Breast epithelium (tissue), 4 donors: ENCODE data around the gene DPP4. TPM values are rescaled to one million over a fixed set of nuclear protein-coding genes. Genes with fewer than 3 reads are reported as not detected.

Experiments used
- DNase-seq, 2 donors: peaks; one replicate each; pipeline ENCODE4 v3.0.0-alpha.2; 2019; ENCODE audit warnings: low spot score in 2 of 2
- H3K27ac ChIP-seq, 2 donors: fragments of 200-600 bp; sonication (generic) in 1 of 2; one replicate each; pipeline ENCODE4 v1.5.1; 2016 to 2019; ENCODE audit warnings: mild to moderate bottlenecking in 1 of 2
- H3K27me3 ChIP-seq, 2 donors: fragments of 200-600 bp; sonication (generic) in 1 of 2; one replicate each; pipeline versions ENCODE4 v1.5.1 to v1.6.0; 2017 to 2019; ENCODE audit warnings: control low read depth in 1 of 2, mild to moderate bottlenecking in 1 of 2
- H3K36me3 ChIP-seq: fragments of 200-600 bp; one replicate; pipeline ENCODE4 v1.5.1; 2019
- H3K4me1 ChIP-seq, 2 donors: fragments of 200-600 bp; sonication (generic); one replicate each; pipeline ENCODE4 v1.5.1; 2016 to 2019; ENCODE audit warnings: control low read depth in 1 of 2
- H3K4me3 ChIP-seq, 3 donors: fragments of 200-600 bp; sonication (generic); 1 replicate in 2 of 3; 2 replicates in 1 of 3; pipeline ENCODE4 v1.5.1; 2016 to 2019; ENCODE audit warnings: mild to moderate bottlenecking in 3 of 3, moderate library complexity in 2 of 3
- H3K9me3 ChIP-seq, 2 donors: fragments of 200-600 bp; sonication (generic) in 1 of 2; one replicate each; pipeline ENCODE4 v1.5.1; 2016 to 2019; ENCODE audit warnings: control low read depth in 1 of 2
- POLR2A ChIP-seq: fragments of 450-650 bp; IDR thresholded peaks from one replicate; pipeline ENCODE4 v1.6.1; 2016; ENCODE audit warnings: antibody characterized with exemption, mild to moderate bottlenecking, moderate library complexity
- POLR2AphosphoS5 ChIP-seq, 3 donors: sonication (generic); formaldehyde crosslinking; IDR thresholded peaks; one replicate each; pipeline ENCODE4 v1.6.1; 2017; ENCODE audit warnings: antibody characterized with exemption in 3 of 3
- intact Hi-C: fragments of 100-400 bp; cut with DNase I; formaldehyde crosslinking; loops from one replicate; pipeline ENCODE4 v1.15.1; 2023; ENCODE audit warnings: low total_unique reads
- total RNA-seq, 3 donors: library from RNA; depleted of rRNA; stranded (reverse); fragments of >200 nt; gene quantifications; one replicate each; pipeline ENCODE4 v1.1.0, GENCODE V29; 2016
- TF ChIP-seq, protein P1 (sequence below), 3 donors: fragments of 450-650 bp; IDR thresholded peaks; one replicate each; pipeline ENCODE4 v1.5.1; 2016 to 2017; ENCODE audit warnings: antibody characterized with exemption in 3 of 3, mild to moderate bottlenecking in 3 of 3, moderate library complexity in 3 of 3

Gene DPP4
- total RNA-seq, 3 donors from 2014 or later, result 7.5 to 17.3 (median 11.8) TPM

DNA sequence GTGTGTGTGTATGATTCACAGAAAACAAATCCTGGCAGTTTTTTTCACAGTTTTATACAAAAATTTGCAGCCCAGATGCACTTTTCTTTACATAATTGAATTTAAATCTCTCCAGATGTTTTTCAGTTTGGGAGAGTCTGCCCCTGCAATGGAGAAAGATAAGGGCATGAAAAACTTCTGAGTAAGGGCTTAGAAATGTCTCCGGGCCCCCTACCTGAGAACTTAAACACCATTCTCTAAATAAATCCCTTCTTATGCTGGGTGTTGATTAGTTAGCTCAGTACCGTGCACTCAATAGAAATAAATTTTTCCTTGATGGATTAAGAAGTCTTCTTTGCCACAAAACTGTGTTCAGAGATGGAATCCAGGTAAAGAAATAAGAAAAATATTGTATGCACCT is 64.5 kb downstream of the DPP4 start:
- Histone ChIP-seq H3K36me3 (no peaks in the 10 kb centered on the region), H3K27me3 (no peaks in the 10 kb centered on the region), H3K27ac (no peak overlapping the region), H3K4me1 (no peaks in the 10 kb centered on the region), H3K4me3 (no peak overlapping the region), H3K9me3 (no peaks in the 10 kb centered on the region)
- intact Hi-C loops, result no loop called here
- TF ChIP-seq, protein P1, sequence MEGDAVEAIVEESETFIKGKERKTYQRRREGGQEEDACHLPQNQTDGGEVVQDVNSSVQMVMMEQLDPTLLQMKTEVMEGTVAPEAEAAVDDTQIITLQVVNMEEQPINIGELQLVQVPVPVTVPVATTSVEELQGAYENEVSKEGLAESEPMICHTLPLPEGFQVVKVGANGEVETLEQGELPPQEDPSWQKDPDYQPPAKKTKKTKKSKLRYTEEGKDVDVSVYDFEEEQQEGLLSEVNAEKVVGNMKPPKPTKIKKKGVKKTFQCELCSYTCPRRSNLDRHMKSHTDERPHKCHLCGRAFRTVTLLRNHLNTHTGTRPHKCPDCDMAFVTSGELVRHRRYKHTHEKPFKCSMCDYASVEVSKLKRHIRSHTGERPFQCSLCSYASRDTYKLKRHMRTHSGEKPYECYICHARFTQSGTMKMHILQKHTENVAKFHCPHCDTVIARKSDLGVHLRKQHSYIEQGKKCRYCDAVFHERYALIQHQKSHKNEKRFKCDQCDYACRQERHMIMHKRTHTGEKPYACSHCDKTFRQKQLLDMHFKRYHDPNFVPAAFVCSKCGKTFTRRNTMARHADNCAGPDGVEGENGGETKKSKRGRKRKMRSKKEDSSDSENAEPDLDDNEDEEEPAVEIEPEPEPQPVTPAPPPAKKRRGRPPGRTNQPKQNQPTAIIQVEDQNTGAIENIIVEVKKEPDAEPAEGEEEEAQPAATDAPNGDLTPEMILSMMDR (IDR thresholded peaks at IDR 0.05), result no peak
- TF ChIP-seq POLR2A, result no peak
- no peak for TF ChIP-seq POLR2AphosphoS5 (IDR thresholded peaks at IDR 0.05)
- DNase-seq, result no peak

DNA sequence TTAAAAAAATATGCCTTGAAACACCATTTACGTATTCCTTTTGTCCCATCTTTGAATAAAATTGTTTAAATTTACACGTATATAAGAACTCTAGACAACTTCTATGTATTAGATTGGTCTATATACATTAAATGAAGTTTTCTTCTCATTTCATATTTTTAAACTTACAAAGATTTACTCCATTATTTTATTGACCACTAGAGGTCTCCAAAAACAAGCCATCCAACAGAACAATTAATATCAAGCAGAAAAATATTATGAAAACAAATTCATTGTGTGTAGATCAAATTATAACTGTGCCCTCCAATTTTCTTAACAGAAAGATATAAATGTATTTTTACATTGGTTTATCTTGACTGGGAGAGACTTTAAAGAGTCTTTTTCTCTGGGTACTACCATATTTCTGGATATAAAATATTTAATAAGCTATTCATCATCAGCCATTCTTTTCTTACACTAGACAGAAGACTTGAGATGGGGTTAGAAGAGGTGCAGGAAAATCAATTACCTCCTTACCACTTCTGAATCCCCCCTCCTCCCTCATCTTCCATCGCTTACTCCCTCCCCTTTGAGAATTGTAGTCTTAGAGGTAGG is 66.5 kb downstream of the DPP4 start:
- Histone ChIP-seq H3K4me3 (no peak overlapping the region), H3K36me3 (no peaks in the 10 kb centered on the region), H3K4me1 (no peaks in the 10 kb centered on the region), H3K27ac (no peak overlapping the region), H3K27me3 (no peaks in the 10 kb centered on the region), H3K9me3 (no peaks in the 10 kb centered on the region)
- TF ChIP-seq, protein P1 (IDR thresholded peaks at IDR 0.05), result peak in 2 of 3 donors; percentile 59 to 61
- no peak for TF ChIP-seq POLR2A
- no peak for TF ChIP-seq POLR2AphosphoS5 (IDR thresholded peaks at IDR 0.05)
- DNase-seq, result no peak
- intact Hi-C loops, result no loop called here

DNA sequence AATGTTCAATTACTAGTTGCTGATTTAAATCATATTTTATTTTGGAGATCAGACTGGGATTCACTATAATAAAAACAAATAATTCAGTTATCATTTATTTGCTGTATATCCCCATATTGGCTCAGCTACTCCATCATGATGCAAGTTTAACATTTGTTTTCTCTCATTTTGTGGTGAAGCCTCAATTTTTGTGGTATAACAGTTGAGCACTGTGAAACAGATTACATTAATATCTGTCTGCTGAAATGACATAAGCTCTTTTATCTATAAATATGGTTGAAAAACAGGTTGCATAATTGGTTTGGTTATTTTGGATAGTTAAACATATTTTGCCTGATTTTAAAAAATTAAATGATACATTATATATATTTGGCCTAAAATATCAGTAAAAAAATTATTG is 67.7 kb downstream of the DPP4 start:
- Histone ChIP-seq H3K36me3 (no peaks in the 10 kb centered on the region), H3K4me1 (no peaks in the 10 kb centered on the region), H3K27ac (no peak overlapping the region), H3K9me3 (no peaks in the 10 kb centered on the region), H3K4me3 (no peak overlapping the region), H3K27me3 (no peaks in the 10 kb centered on the region)
- intact Hi-C loops, result no loop called here
- no peak for DNase-seq
- TF ChIP-seq, protein P1 (IDR thresholded peaks at IDR 0.05), result no peak
- TF ChIP-seq POLR2A (no peak), POLR2AphosphoS5 (IDR thresholded peaks at IDR 0.05) (no peak)

DNA sequence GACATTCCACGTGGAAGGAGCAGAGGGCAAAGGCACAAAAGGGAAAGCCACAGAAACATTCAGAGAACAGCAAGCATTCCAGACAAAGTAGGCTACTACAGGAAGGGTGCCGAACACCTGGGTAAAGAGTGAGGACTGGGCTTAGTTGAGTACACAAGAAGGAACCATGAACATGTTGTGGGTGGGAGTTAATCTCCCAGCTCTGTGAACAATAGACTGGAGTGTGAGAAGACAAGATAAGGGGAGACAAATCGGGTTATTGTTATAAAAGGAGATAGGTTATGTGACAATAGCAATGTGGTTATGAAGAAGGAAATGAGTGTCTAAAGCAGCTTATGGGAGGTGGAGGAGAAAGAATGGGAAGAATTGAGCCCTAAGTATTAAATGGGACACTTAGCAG is 70.0 kb downstream of the DPP4 start:
- Histone ChIP-seq H3K4me3 (no peak overlapping the region), H3K27me3 (no peaks in the 10 kb centered on the region), H3K36me3 (no peaks in the 10 kb centered on the region), H3K27ac (no peak overlapping the region), H3K4me1 (no peaks in the 10 kb centered on the region), H3K9me3 (no peaks in the 10 kb centered on the region)
- intact Hi-C loops, result no loop called here
- TF ChIP-seq, protein P1 (IDR thresholded peaks at IDR 0.05), result no peak
- TF ChIP-seq POLR2AphosphoS5 (IDR thresholded peaks at IDR 0.05) (no peak), POLR2A (no peak)
- no peak for DNase-seq

DNA sequence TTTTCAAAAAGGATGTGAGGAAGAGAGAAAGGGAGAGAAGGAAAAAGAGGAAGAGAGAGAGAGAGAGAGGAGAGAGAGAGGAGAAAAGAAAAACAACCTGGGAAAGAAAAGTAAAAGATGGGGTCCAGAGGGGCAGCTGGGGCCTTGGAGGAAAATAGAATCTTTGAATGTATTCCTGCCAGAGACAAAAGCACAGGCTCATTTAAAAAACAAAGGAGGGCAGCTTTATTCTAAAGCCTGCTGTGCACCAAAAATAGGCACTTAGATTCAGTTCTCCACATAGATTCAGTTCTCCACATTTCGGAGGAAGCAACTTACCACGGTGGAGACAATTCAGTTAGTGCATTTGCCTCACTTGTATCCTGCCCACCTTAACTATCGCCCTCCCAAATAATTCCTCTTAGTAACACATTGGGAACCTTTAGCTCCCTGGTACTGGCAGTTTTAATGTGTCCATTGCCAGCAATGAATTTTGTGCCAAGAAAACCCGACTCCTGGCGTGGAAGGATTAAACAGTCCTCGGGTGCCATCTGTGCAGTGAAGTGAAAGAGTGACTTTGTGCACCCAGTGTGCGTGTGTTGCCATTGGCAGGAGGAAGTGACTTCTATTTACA is 71.3 kb downstream of the DPP4 start:
- intact Hi-C loops, result no loop called here
- no peaks in the 10 kb centered on the region for H3K4me1 ChIP-seq
- no peak for DNase-seq
- no peaks in the 10 kb centered on the region for H3K36me3 ChIP-seq
- H3K4me3 ChIP-seq, result no peak overlapping the region
- no peak overlapping the region for H3K27ac ChIP-seq
- TF ChIP-seq POLR2AphosphoS5 (IDR thresholded peaks at IDR 0.05), result no peak
- TF ChIP-seq POLR2A, result no peak
- TF ChIP-seq, protein P1 (IDR thresholded peaks at IDR 0.05), result no peak
- no peaks in the 10 kb centered on the region for H3K9me3 ChIP-seq
- H3K27me3 ChIP-seq, result no peaks in the 10 kb centered on the region
